HEK293 (cell line): Measurements from ENCODE around the gene SERPINI1.

Experiments used
- FEZF1 ChIP-seq: fragments of 450-650 bp; formaldehyde crosslinking; IDR thresholded peaks from 2 replicates; pipeline ENCODE4 v1.5.1; 2016; ENCODE audit warnings: missing biosample characterization, missing genetic modification characterization
- KLF16 ChIP-seq: fragments of 450-650 bp; formaldehyde crosslinking; IDR thresholded peaks from 2 replicates; pipeline ENCODE4 v1.5.1; 2017; ENCODE audit warnings: missing biosample characterization, missing genetic modification characterization
- PRDM1 ChIP-seq: fragments of 450-650 bp; formaldehyde crosslinking; IDR thresholded peaks from 2 replicates; pipeline ENCODE4; 2016; ENCODE audit warnings: missing biosample characterization, missing genetic modification characterization
- SP7 ChIP-seq: fragments of 450-650 bp; formaldehyde crosslinking; IDR thresholded peaks from 2 replicates; pipeline ENCODE4 v1.5.1; 2016; ENCODE audit warnings: missing biosample characterization, missing genetic modification characterization
- YY1 ChIP-seq: fragments of 450-650 bp; formaldehyde crosslinking; IDR thresholded peaks from 2 replicates; pipeline ENCODE4 v1.5.1; 2018; ENCODE audit warnings: missing biosample characterization, missing genetic modification characterization
- ZFP41 ChIP-seq: fragments of 450-650 bp; formaldehyde crosslinking; IDR thresholded peaks from 2 replicates; pipeline ENCODE4 v1.5.1; 2016; ENCODE audit warnings: missing biosample characterization, missing genetic modification characterization, borderline replicate concordance
- ZNF10 ChIP-seq: fragments of 450-650 bp; formaldehyde crosslinking; IDR thresholded peaks from 2 replicates; pipeline ENCODE4 v1.5.1; 2017; ENCODE audit warnings: missing biosample characterization, missing genetic modification characterization
- ZNF169 ChIP-seq: fragments of 450-650 bp; formaldehyde crosslinking; IDR thresholded peaks from 2 replicates; pipeline ENCODE4 v1.5.1; 2016; ENCODE audit warnings: missing biosample characterization, missing genetic modification characterization
- ZNF433 ChIP-seq: fragments of 450-650 bp; formaldehyde crosslinking; IDR thresholded peaks from 2 replicates; pipeline ENCODE4 v1.5.1; 2016; ENCODE audit warnings: missing biosample characterization, missing genetic modification characterization, low read depth
- ZNF610 ChIP-seq: fragments of 450-650 bp; formaldehyde crosslinking; IDR thresholded peaks from 2 replicates; pipeline ENCODE4 v1.5.1; 2016; ENCODE audit warnings: missing biosample characterization, missing genetic modification characterization, borderline replicate concordance
- ZNF670 ChIP-seq: fragments of 450-650 bp; formaldehyde crosslinking; IDR thresholded peaks from 2 replicates; pipeline ENCODE4 v1.5.1; 2016; ENCODE audit warnings: missing biosample characterization, missing genetic modification characterization, low read depth
- TF ChIP-seq, protein P1 (sequence below): fragments of 450-650 bp; formaldehyde crosslinking; IDR thresholded peaks from 2 replicates; pipeline ENCODE4 v1.5.1; 2016; ENCODE audit warnings: missing biosample characterization, missing genetic modification characterization
- TF ChIP-seq, protein P2 (sequence below): fragments of 450-650 bp; formaldehyde crosslinking; IDR thresholded peaks from 2 replicates; pipeline ENCODE4 v1.5.1; 2016; ENCODE audit warnings: missing biosample characterization, missing genetic modification characterization

DNA sequence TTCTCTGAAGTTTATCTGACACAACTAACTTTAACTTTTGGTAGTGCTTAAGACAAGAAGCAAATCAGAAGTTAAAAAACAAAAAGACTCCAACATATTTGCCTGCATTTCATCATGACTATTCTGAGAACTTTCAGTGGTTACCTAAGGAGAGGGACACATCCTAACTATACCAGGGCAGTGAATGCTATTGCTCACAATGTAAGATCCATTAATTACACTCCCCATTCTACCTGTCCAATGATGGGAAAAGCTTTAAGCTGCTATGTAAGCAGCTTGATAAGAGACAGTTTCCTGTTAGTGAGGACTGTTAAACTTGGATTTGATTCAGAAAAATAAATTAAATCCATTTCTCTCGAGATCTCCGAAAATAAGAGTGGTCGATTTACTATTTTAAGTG, 37.5 kb downstream of the SERPINI1 start:
- TF ChIP-seq ZNF610 (tag by site-specific recombination) (no peak), ZNF670 (tag by site-specific recombination) (no peak), SP7 (tag by site-specific recombination) (no peak), PRDM1 (tag by site-specific recombination) (no peak), ZNF433 (no peak), ZNF169 (tag by site-specific recombination) (no peak), ZFP41 (tag by site-specific recombination) (no peak), ZNF10 (tag by site-specific recombination) (no peak), YY1 (tag by site-specific recombination) (no peak), KLF16 (tag by site-specific recombination) (no peak), FEZF1 (tag by site-specific recombination) (no peak)
- TF ChIP-seq, protein P1, sequence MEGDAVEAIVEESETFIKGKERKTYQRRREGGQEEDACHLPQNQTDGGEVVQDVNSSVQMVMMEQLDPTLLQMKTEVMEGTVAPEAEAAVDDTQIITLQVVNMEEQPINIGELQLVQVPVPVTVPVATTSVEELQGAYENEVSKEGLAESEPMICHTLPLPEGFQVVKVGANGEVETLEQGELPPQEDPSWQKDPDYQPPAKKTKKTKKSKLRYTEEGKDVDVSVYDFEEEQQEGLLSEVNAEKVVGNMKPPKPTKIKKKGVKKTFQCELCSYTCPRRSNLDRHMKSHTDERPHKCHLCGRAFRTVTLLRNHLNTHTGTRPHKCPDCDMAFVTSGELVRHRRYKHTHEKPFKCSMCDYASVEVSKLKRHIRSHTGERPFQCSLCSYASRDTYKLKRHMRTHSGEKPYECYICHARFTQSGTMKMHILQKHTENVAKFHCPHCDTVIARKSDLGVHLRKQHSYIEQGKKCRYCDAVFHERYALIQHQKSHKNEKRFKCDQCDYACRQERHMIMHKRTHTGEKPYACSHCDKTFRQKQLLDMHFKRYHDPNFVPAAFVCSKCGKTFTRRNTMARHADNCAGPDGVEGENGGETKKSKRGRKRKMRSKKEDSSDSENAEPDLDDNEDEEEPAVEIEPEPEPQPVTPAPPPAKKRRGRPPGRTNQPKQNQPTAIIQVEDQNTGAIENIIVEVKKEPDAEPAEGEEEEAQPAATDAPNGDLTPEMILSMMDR (tag by site-specific recombination) = no peak
- TF ChIP-seq, protein P2, sequence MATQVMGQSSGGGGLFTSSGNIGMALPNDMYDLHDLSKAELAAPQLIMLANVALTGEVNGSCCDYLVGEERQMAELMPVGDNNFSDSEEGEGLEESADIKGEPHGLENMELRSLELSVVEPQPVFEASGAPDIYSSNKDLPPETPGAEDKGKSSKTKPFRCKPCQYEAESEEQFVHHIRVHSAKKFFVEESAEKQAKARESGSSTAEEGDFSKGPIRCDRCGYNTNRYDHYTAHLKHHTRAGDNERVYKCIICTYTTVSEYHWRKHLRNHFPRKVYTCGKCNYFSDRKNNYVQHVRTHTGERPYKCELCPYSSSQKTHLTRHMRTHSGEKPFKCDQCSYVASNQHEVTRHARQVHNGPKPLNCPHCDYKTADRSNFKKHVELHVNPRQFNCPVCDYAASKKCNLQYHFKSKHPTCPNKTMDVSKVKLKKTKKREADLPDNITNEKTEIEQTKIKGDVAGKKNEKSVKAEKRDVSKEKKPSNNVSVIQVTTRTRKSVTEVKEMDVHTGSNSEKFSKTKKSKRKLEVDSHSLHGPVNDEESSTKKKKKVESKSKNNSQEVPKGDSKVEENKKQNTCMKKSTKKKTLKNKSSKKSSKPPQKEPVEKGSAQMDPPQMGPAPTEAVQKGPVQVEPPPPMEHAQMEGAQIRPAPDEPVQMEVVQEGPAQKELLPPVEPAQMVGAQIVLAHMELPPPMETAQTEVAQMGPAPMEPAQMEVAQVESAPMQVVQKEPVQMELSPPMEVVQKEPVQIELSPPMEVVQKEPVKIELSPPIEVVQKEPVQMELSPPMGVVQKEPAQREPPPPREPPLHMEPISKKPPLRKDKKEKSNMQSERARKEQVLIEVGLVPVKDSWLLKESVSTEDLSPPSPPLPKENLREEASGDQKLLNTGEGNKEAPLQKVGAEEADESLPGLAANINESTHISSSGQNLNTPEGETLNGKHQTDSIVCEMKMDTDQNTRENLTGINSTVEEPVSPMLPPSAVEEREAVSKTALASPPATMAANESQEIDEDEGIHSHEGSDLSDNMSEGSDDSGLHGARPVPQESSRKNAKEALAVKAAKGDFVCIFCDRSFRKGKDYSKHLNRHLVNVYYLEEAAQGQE (tag by site-specific recombination) = no peak
